ENCODE measurements around the gene SNAP91. TPM values are rescaled to one million over a fixed set of nuclear protein-coding genes. Genes with fewer than 3 reads are reported as not detected.

The SNAP91 gene
- total RNA-seq, 6 donors from 2014 or later, result 0.23 TPM; not detected in 5

DNA sequence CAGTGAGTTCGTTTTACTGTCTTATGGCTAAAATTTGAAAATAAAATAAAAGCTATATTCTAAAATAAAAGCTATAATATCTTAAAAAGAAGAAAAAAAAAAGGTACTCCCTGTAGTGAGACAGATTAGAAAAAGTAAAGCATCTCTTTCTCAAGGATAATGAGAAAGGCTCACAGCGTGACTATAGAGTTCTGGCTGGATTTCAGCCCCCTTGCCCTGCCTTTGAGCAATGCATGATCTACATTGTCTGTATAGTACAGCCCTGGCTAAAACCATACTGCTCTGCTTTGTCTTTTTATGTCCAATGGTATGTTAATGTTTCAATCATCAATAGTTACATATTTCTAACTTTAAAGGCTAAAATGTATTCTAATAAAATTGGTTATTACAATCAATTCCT, 105.3 kb downstream of the SNAP91 start:
- Histone ChIP-seq H3K27me3 (no peaks in the 10 kb centered on the region), H3K4me3 (no peak overlapping the region), H3K9me3 (no peaks in the 10 kb centered on the region), H3K36me3 (no peaks in the 10 kb centered on the region), H3K4me1 (no peaks in the 10 kb centered on the region), H3K27ac (no peak overlapping the region)
- ATAC-seq (ENCODE audit: low FRiP score in 2 of 2), result no peak
- WGBS, 2 donors, result 57 to 61% methylated on average over 2 of the region's 2 CpGs
- DNase-seq, result no peak
- no peak for TF ChIP-seq POLR2A (IDR thresholded peaks at IDR 0.05)
- TF ChIP-seq POLR2AphosphoS5 (IDR thresholded peaks at IDR 0.05), result no peak
- TF ChIP-seq, protein P1, sequence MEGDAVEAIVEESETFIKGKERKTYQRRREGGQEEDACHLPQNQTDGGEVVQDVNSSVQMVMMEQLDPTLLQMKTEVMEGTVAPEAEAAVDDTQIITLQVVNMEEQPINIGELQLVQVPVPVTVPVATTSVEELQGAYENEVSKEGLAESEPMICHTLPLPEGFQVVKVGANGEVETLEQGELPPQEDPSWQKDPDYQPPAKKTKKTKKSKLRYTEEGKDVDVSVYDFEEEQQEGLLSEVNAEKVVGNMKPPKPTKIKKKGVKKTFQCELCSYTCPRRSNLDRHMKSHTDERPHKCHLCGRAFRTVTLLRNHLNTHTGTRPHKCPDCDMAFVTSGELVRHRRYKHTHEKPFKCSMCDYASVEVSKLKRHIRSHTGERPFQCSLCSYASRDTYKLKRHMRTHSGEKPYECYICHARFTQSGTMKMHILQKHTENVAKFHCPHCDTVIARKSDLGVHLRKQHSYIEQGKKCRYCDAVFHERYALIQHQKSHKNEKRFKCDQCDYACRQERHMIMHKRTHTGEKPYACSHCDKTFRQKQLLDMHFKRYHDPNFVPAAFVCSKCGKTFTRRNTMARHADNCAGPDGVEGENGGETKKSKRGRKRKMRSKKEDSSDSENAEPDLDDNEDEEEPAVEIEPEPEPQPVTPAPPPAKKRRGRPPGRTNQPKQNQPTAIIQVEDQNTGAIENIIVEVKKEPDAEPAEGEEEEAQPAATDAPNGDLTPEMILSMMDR (IDR thresholded peaks at IDR 0.05), result no peak
- no peak for TF ChIP-seq EP300 (IDR thresholded peaks at IDR 0.05)

DNA sequence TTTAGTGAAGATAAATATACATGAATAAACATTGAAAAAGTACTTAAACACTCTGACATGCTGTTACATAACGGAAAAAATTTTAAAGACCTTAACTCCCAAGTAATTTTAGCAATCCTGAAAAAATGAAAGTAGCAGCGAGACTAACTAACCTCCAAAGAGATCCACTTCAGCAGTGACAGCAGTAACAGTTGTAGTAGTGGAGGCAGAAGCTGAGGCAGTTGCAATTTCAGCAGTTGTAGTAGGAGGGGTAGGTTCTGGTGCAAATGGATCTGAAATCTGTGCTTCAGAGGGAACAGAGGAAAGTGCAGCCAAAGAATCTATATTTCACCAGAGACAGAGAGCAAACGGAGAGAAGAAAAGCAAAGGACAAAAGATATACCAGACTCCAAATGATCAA, 107.8 kb downstream of the SNAP91 start:
- WGBS, 2 donors, result 41 to 68% methylated on average over 3 of the region's 3 CpGs
- H3K4me1 ChIP-seq, result no peaks in the 10 kb centered on the region
- no peak overlapping the region for H3K4me3 ChIP-seq
- H3K36me3 ChIP-seq, result no peaks in the 10 kb centered on the region
- ATAC-seq (ENCODE audit: low FRiP score in 2 of 2), result no peak
- H3K27ac ChIP-seq, result no peak overlapping the region
- TF ChIP-seq, protein P1 (IDR thresholded peaks at IDR 0.05), result no peak
- no peak for TF ChIP-seq EP300 (IDR thresholded peaks at IDR 0.05)
- H3K9me3 ChIP-seq, result no peaks in the 10 kb centered on the region
- H3K27me3 ChIP-seq, result no peaks in the 10 kb centered on the region
- DNase-seq, result no peak

DNA sequence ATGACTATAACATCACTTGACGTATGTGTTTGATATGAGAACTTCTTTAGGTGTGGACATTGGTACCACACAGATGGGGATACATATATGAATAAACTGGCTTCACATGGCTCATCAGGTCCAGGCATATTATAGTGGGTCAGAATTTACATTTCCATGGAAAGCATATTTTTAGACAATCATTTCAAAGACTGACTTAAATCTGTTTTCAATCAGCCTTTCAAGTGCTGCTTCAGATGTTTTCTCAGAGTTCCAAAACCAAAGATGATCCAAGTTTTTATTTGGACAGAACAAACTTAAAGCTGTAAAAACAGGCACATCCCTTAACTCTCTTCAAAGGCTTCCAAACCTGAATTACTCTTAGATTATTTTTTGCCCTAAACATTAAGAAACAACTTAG, 108.4 kb downstream of the SNAP91 start:
- no peaks in the 10 kb centered on the region for H3K9me3 ChIP-seq
- TF ChIP-seq, protein P1 (IDR thresholded peaks at IDR 0.05), result no peak
- TF ChIP-seq POLR2AphosphoS5 (IDR thresholded peaks at IDR 0.05) (no peak), POLR2A (IDR thresholded peaks at IDR 0.05) (no peak), EP300 (IDR thresholded peaks at IDR 0.05) (no peak)
- H3K4me3 ChIP-seq, result no peak overlapping the region
- WGBS, 2 donors, result 94 to 96% methylated on average over 1 of the region's 1 CpG
- H3K27me3 ChIP-seq, result no peaks in the 10 kb centered on the region
- H3K27ac ChIP-seq, result no peak overlapping the region
- DNase-seq (no peak), ATAC-seq (ENCODE audit: low FRiP score in 2 of 2) (no peak)
- H3K36me3 ChIP-seq, result no peaks in the 10 kb centered on the region
- no peaks in the 10 kb centered on the region for H3K4me1 ChIP-seq

DNA sequence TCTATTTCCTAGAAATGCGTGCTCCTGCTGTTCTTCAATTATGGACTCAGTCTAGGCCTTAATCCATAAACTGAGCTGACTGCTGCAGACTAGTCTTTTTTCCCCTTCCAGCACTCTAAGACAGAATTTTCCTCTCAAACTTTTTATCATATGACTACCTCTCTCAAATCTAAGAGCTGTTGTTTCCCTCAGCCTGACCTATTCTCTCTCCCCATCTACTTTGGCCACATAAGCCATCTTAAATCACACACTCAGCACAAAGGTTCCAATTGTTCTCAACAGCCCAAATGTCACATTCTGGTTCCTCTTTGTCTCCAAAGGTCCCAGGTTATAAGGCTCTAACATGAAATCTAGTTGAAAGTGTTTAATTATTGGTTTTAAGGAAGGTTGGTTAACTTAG, 111.4 kb downstream of the SNAP91 start:
- Histone ChIP-seq H3K4me3 (no peak overlapping the region), H3K27me3 (no peaks in the 10 kb centered on the region), H3K27ac (no peak overlapping the region), H3K36me3 (no peaks in the 10 kb centered on the region), H3K4me1 (no peaks in the 10 kb centered on the region), H3K9me3 (no peaks in the 10 kb centered on the region)
- no peak for TF ChIP-seq EP300 (IDR thresholded peaks at IDR 0.05)
- no peak for TF ChIP-seq POLR2AphosphoS5 (IDR thresholded peaks at IDR 0.05)
- TF ChIP-seq, protein P1 (IDR thresholded peaks at IDR 0.05), result no peak
- TF ChIP-seq POLR2A (IDR thresholded peaks at IDR 0.05), result no peak
- 81 to 87% methylated on average over 1 of the region's 1 CpG for WGBS, 2 donors
- ATAC-seq (ENCODE audit: low FRiP score in 2 of 2) (no peak), DNase-seq (no peak)

DNA sequence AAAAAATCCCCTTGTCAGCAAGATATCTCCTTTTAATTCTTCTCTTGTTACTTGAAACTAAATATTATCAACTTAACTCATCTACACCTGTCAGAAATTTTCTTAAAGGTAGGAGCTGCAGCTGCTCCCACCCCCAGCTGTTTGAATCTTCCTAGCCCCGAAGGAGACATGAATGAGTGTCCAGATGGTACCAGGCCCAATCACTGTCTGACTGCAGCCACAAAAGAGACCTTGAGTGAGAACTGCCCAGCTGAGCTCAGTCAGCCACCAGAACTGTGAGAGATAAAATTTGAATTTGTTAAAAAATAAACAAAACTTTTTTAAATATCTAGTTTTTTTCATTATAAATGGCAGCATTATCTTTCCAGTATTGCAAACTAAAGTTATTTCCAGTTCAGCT, 111.8 kb downstream of the SNAP91 start:
- DNase-seq (no peak), ATAC-seq (ENCODE audit: low FRiP score in 2 of 2) (no peak)
- no peaks in the 10 kb centered on the region for H3K27me3 ChIP-seq
- H3K4me1 ChIP-seq, result no peaks in the 10 kb centered on the region
- H3K9me3 ChIP-seq, result no peaks in the 10 kb centered on the region
- TF ChIP-seq POLR2AphosphoS5 (IDR thresholded peaks at IDR 0.05), result no peak
- no peak for TF ChIP-seq EP300 (IDR thresholded peaks at IDR 0.05)
- TF ChIP-seq, protein P1 (IDR thresholded peaks at IDR 0.05), result no peak
- no peak for TF ChIP-seq POLR2A (IDR thresholded peaks at IDR 0.05)
- 54 to 61% methylated on average over 1 of the region's 1 CpG for WGBS, 2 donors
- no peak overlapping the region for H3K4me3 ChIP-seq
- H3K36me3 ChIP-seq, result no peaks in the 10 kb centered on the region
- H3K27ac ChIP-seq, result no peak overlapping the region
